Keratinocyte (primary cell): ENCODE data around the gene KANSL1. TPM values are rescaled to one million over a fixed set of nuclear protein-coding genes. Genes with fewer than 3 reads are reported as not detected.

Experiments
- DNase-seq: peaks from one replicate; pipeline ENCODE4 v3.0.0-alpha.2; 2011; ENCODE audit warnings: low read depth, missing footprints, low spot score
- FAIRE-seq: peaks from 2 replicates; lab custom pipeline; 2011; peaks lifted over from hg19 to GRCh38; lab: Jason Lieb, UNC
- H2AFZ ChIP-seq: 2 replicates; pipeline ENCODE4 v1.6.0; 2012; ENCODE audit warnings: low read length, control low read depth, inconsistent platforms; ENCODE audit not compliant: control insufficient read depth
- H3K27ac ChIP-seq: 2 replicates; pipeline ENCODE4 v1.5.1; 2011; ENCODE audit warnings: low read length; ENCODE audit not compliant: control insufficient read depth, insufficient read depth
- H3K27me3 ChIP-seq: 3 replicates; pipeline ENCODE4 v1.6.0; 2011; ENCODE audit warnings: low read length; ENCODE audit not compliant: control insufficient read depth, insufficient read depth; ENCODE audit errors: extremely low read depth
- H3K36me3 ChIP-seq, 2 experiments: 2 replicates in 1 of 2; 3 replicates in 1 of 2; pipeline ENCODE4 v1.5.1; 2011; ENCODE audit warnings: low read length in 2 of 2, mild to moderate bottlenecking in 1 of 2; ENCODE audit not compliant: control insufficient read depth in 2 of 2, insufficient read depth in 2 of 2; ENCODE audit errors: extremely low read depth in 1 of 2
- H3K4me1 ChIP-seq: 3 replicates; pipeline ENCODE4 v1.5.1; 2011; ENCODE audit warnings: low read length; ENCODE audit not compliant: control insufficient read depth, insufficient read depth; ENCODE audit errors: extremely low read depth
- H3K4me2 ChIP-seq: 3 replicates; pipeline ENCODE4 v1.6.0; 2011; ENCODE audit warnings: low read depth, low read length; ENCODE audit not compliant: control insufficient read depth, insufficient read depth; ENCODE audit errors: extremely low read depth
- H3K4me3 ChIP-seq, 3 experiments: fragments of 200-600 bp in 1 of 3; sonication (generic) in 1 of 3; 2 replicates in 2 of 3; 3 replicates in 1 of 3; pipeline ENCODE4 v1.5.1; 2011 to 2016; ENCODE audit warnings: low read length in 3 of 3, mild to moderate bottlenecking in 3 of 3, control low read depth in 2 of 3, inconsistent platforms in 1 of 3, low read depth in 1 of 3, mixed read lengths in 1 of 3, mixed run types in 1 of 3, moderate library complexity in 1 of 3; ENCODE audit not compliant: control insufficient read depth in 2 of 3, insufficient read depth in 2 of 3; ENCODE audit errors: extremely low read depth in 1 of 3
- H3K79me2 ChIP-seq: 2 replicates; pipeline ENCODE4 v1.6.0; 2012; ENCODE audit warnings: low read length; ENCODE audit not compliant: control insufficient read depth, insufficient read depth
- H3K9ac ChIP-seq: 3 replicates; pipeline ENCODE4 v1.6.0; 2011; ENCODE audit warnings: low read length; ENCODE audit not compliant: control insufficient read depth, insufficient read depth; ENCODE audit errors: extremely low read depth
- H3K9me1 ChIP-seq: 3 replicates; pipeline ENCODE4 v1.6.0; 2011; ENCODE audit warnings: low read length; ENCODE audit not compliant: control insufficient read depth, insufficient read depth; ENCODE audit errors: extremely low read depth
- H3K9me3 ChIP-seq: 2 replicates; pipeline ENCODE4 v1.5.1; 2012; ENCODE audit warnings: low read depth, low read length; ENCODE audit not compliant: control insufficient read depth
- H4K20me1 ChIP-seq: 3 replicates; pipeline ENCODE4 v1.6.0; 2011; ENCODE audit warnings: low read length; ENCODE audit not compliant: control insufficient read depth, insufficient read depth; ENCODE audit errors: extremely low read depth
- EZH2 ChIP-seq: IDR thresholded peaks from one replicate; pipeline ENCODE4 v1.6.1; 2012; ENCODE audit warnings: inconsistent platforms, mild to moderate bottlenecking, low read length, moderate library complexity
- dilution Hi-C: fragments of 300-500 bp; cut with MboI; formaldehyde crosslinking; loops from one replicate; pipeline ENCODE4 v1.7.0; 2020; ENCODE audit warnings: low sequenced_read_pairs; ENCODE audit not compliant: extremely low pct_ligation_motif_present
- polyA plus RNA-seq, 5 experiments: library from polyadenylated mRNA; depleted of rRNA in 3 of 5; stranded (reverse) in 3 of 5; stranded (forward) in 1 of 5; unstranded in 1 of 5; fragments of >200 nt; gene quantifications; 1 replicate in 1 of 5; 2 replicates in 3 of 5; 3 replicates in 1 of 5; pipeline versions ENCODE4 v1.2.1 to v1.2.3, GENCODE V29; 2011 to 2012; ENCODE audit warnings: missing spikeins in 2 of 5, low read depth in 1 of 5, low replicate concordance in 1 of 5
- TF ChIP-seq, protein P1 (sequence below), 3 experiments: IDR thresholded peaks in 1 of 3; conservative IDR thresholded peaks in 1 of 3; optimal IDR thresholded peaks in 1 of 3; 2 replicates in 2 of 3; 3 replicates in 1 of 3; pipeline versions ENCODE3 to v1.5.1; 2011; ENCODE audit warnings: low read length in 3 of 3, mild to moderate bottlenecking in 3 of 3, moderate library complexity in 2 of 3, control low read depth in 1 of 3, inconsistent platforms in 1 of 3; ENCODE audit not compliant: insufficient read depth in 2 of 3; ENCODE audit errors: extremely low read depth in 1 of 3

Gene KANSL1
- polyA plus RNA-seq, 1 donor (not counting 4 experiments of a cell fraction or from before 2014, with no cell fraction given) = 17.6 TPM

- no peaks in the 10 kb centered on the region for H4K20me1 ChIP-seq
- no peaks in the 10 kb centered on the region for H3K9me1 ChIP-seq
- H3K9ac ChIP-seq = no peak overlapping the region
- FAIRE-seq (no peak), DNase-seq (no peak)
- H3K4me2 ChIP-seq = no peak overlapping the region
- TF ChIP-seq EZH2 = no peak
- TF ChIP-seq, protein P1, sequence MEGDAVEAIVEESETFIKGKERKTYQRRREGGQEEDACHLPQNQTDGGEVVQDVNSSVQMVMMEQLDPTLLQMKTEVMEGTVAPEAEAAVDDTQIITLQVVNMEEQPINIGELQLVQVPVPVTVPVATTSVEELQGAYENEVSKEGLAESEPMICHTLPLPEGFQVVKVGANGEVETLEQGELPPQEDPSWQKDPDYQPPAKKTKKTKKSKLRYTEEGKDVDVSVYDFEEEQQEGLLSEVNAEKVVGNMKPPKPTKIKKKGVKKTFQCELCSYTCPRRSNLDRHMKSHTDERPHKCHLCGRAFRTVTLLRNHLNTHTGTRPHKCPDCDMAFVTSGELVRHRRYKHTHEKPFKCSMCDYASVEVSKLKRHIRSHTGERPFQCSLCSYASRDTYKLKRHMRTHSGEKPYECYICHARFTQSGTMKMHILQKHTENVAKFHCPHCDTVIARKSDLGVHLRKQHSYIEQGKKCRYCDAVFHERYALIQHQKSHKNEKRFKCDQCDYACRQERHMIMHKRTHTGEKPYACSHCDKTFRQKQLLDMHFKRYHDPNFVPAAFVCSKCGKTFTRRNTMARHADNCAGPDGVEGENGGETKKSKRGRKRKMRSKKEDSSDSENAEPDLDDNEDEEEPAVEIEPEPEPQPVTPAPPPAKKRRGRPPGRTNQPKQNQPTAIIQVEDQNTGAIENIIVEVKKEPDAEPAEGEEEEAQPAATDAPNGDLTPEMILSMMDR (optimal IDR thresholded peaks at IDR 0.05 in 1 of 3, IDR thresholded peaks at IDR 0.05 in 1 of 3, conservative IDR thresholded peaks at IDR 0.05 in 1 of 3; ENCODE audit: extremely low read depth in 1 of 3, insufficient read depth in 2 of 3, low read length in 3 of 3) = no peak
- no peaks in the 10 kb centered on the region for H3K4me1 ChIP-seq
- H3K9me3 ChIP-seq = no peaks in the 10 kb centered on the region
- no peak overlapping the region for H2AFZ ChIP-seq
- no peaks in the 10 kb centered on the region for H3K79me2 ChIP-seq
- no peak overlapping the region for H3K27ac ChIP-seq
- H3K36me3 ChIP-seq = peaks cover 36 to 37% of the 10 kb centered on the region in 2 experiments
- dilution Hi-C loops = no loop called here
- H3K4me3 ChIP-seq = no peak overlapping the region
- H3K27me3 ChIP-seq = no peaks in the 10 kb centered on the region
Observed at GRCh38 chr17:46030752-46031151, 162.5 kb downstream of the KANSL1 start.

- dilution Hi-C loops = no loop called here
- H3K36me3 ChIP-seq = peaks cover 30 to 36% of the 10 kb centered on the region in 2 experiments
- DNase-seq = no peak
Observed at GRCh38 chr17:46029627-46030026, 163.6 kb downstream of the KANSL1 start.

More at GRCh38 chr17:46029627-46030026, 163.6 kb downstream of the KANSL1 start:
- no peaks in the 10 kb centered on the region for H4K20me1 ChIP-seq
- H3K9me3 ChIP-seq = no peaks in the 10 kb centered on the region
- H3K4me2 ChIP-seq = no peak overlapping the region
- no peaks in the 10 kb centered on the region for H3K9me1 ChIP-seq
- H3K9ac ChIP-seq = no peak overlapping the region
- H3K4me1 ChIP-seq = no peaks in the 10 kb centered on the region
- no peaks in the 10 kb centered on the region for H3K79me2 ChIP-seq
- no peak for FAIRE-seq
- no peak for TF ChIP-seq EZH2
- TF ChIP-seq, protein P1 (optimal IDR thresholded peaks at IDR 0.05 in 1 of 3, IDR thresholded peaks at IDR 0.05 in 1 of 3, conservative IDR thresholded peaks at IDR 0.05 in 1 of 3; ENCODE audit: extremely low read depth in 1 of 3, insufficient read depth in 2 of 3, low read length in 3 of 3) = no peak
- no peak overlapping the region for H3K27ac ChIP-seq
- H2AFZ ChIP-seq = no peak overlapping the region
- no peaks in the 10 kb centered on the region for H3K27me3 ChIP-seq
- no peak overlapping the region for H3K4me3 ChIP-seq
